Right ventricle myocardium superior (tissue), 1 donor: ENCODE data around the gene IP6K2. TPM values are rescaled to one million over a fixed set of nuclear protein-coding genes. Genes with fewer than 3 reads are reported as not detected.

ENCODE experiments used
- ATAC-seq: fragments of 200-7000 bp; cut with Tn5 transposase; one replicate; pipeline ENCODE4 v1.9.1; 2020; ENCODE audit warnings: mild to moderate bottlenecking; ENCODE audit not compliant: poor library complexity
- DNase-seq: peaks from one replicate; pipeline ENCODE4 v3.0.0-alpha.2; 2020
- intact Hi-C: fragments of 100-400 bp; cut with DNase I; formaldehyde crosslinking; loops from one replicate; pipeline ENCODE4 v1.11.2; 2022
- total RNA-seq: library from RNA; stranded (reverse); fragmentation: NEBNext Ultra II Directional; extraction: Animal tissue kit (Norgen Biotek cat#: 25700); gene quantifications from one replicate; pipeline ENCODE4 v1.2.1, GENCODE V29; 2021
- donor health status: DM: no; HTN: yes; CAD: no; lungs with severe emphysema.

IP6K2 gene
- total RNA-seq, 1 donor from 2014 or later, result 22.7 TPM

GRCh38 chr3:48696156-48696555 lies 20.9 kb downstream of the IP6K2 start:
- DNase-seq (peak; percentile 6), ATAC-seq (no peak)
- intact Hi-C loops, result no loop called here

GRCh38 chr3:48695393-48695753 lies 21.6 kb downstream of the IP6K2 start:
- ATAC-seq, result peak; percentile 86
- intact Hi-C loops, result no loop called here
- peak; percentile 80 for DNase-seq

GRCh38 chr3:48694610-48695392 lies 22.2 kb downstream of the IP6K2 start:
- intact Hi-C loops, result no loop called here
- peak; percentile 90 for ATAC-seq
- peak; percentile 84 for DNase-seq

GRCh38 chr3:48693826-48694225 lies 23.2 kb downstream of the IP6K2 start:
- intact Hi-C loops, result no loop called here
- DNase-seq, result peak; percentile 20
- ATAC-seq, result no peak

- no peak for ATAC-seq
These were observed 24.5 kb downstream of the IP6K2 start for GRCh38 chr3:48692551-48692950.

GRCh38 chr3:48690846-48691458 lies 26.1 kb downstream of the IP6K2 start:
- DNase-seq (no peak), ATAC-seq (no peak)
- intact Hi-C loops, result no loop called here

More at GRCh38 chr3:48692551-48692950, 24.5 kb downstream of the IP6K2 start:
- intact Hi-C loops, result no loop called here
- DNase-seq, result peak; percentile 1

GRCh38 chr3:48689384-48689783 lies 27.6 kb downstream of the IP6K2 start:
- ATAC-seq (no peak), DNase-seq (peak; percentile 8)
- intact Hi-C loops, result no loop called here

GRCh38 chr3:48688737-48689075 lies 28.3 kb downstream of the IP6K2 start:
- ATAC-seq (no peak), DNase-seq (no peak)
- intact Hi-C loops, result no loop called here

- DNase-seq (peak; percentile 37), ATAC-seq (no peak)
- intact Hi-C loops, result no loop called here
These were observed 28.8 kb downstream of the IP6K2 start for GRCh38 chr3:48688032-48688736.

GRCh38 chr3:48687220-48687678 lies 29.8 kb downstream of the IP6K2 start:
- intact Hi-C loops, result no loop called here
- ATAC-seq (no peak), DNase-seq (peak; percentile 24)

- DNase-seq, result peak; percentile 36
- no peak for ATAC-seq
- intact Hi-C loops, result no loop called here
These were observed 30.3 kb downstream of the IP6K2 start for GRCh38 chr3:48686538-48687219.

- ATAC-seq (peak; percentile 97), DNase-seq (peak; percentile 96)
- intact Hi-C loops, result no loop called here
These were observed 31.2 kb downstream of the IP6K2 start, which contains the start of gene NCKIPSD for GRCh38 chr3:48685603-48686511. NCKIPSD (minus strand) TSS chr3:48685915; CDS start chr3:48685807, 108 bp downstream.

GRCh38 chr3:48685293-48685602 lies 31.8 kb downstream of the IP6K2 start:
- ATAC-seq (no peak), DNase-seq (no peak)
- intact Hi-C loops, result no loop called here

- DNase-seq, result peak; percentile 76
- intact Hi-C loops, result no loop called here
- ATAC-seq, result peak; percentile 10
These were observed 32.4 kb downstream of the IP6K2 start for GRCh38 chr3:48684480-48685143.

- no peak for ATAC-seq
- DNase-seq, result peak; percentile 36
- intact Hi-C loops, result no loop called here
These were observed 33.0 kb downstream of the IP6K2 start for GRCh38 chr3:48684054-48684349.

GRCh38 chr3:48682786-48683185 lies 34.2 kb downstream of the IP6K2 start:
- no peak for ATAC-seq
- intact Hi-C loops, result no loop called here

GRCh38 chr3:48681974-48682610 lies 34.9 kb downstream of the IP6K2 start:
- intact Hi-C loops, result no loop called here
- ATAC-seq, result no peak

More at GRCh38 chr3:48682786-48683185, 34.2 kb downstream of the IP6K2 start:
- peak; percentile 22 for DNase-seq

GRCh38 chr3:48681541-48681880 lies 35.5 kb downstream of the IP6K2 start:
- DNase-seq (peak; percentile 17), ATAC-seq (no peak)
- intact Hi-C loops, result no loop called here

More at GRCh38 chr3:48681974-48682610, 34.9 kb downstream of the IP6K2 start:
- peak; percentile 35 for DNase-seq
